Measurements from ENCODE around the gene PSMB5.

Gene PSMB5

GRCh38 chr14:23078692-23079116, 44.0 kb upstream of the PSMB5 start:
- Histone ChIP-seq H4K20me1 (ENCODE audit: insufficient read depth, low read length) (peaks cover 7% of the 10 kb centered on the region; the same call in 1 of the 2 replicates), H3K9ac (ENCODE audit: low read depth, low read length) (no peak overlapping the region), H3K4me2 (ENCODE audit: insufficient read depth, low read length) (no peak overlapping the region), H3K79me2 (ENCODE audit: insufficient read depth, low read length) (peaks cover 9% of the 10 kb centered on the region; the same call in 1 of the 2 replicates), H2AFZ (ENCODE audit: low read depth, low read length) (no peak overlapping the region), H3K4me1 (ENCODE audit: insufficient read depth, low read length) (no peaks in the 10 kb centered on the region), H3K36me3 (ENCODE audit: insufficient read depth, low read length) (peaks cover 92% of the 10 kb centered on the region), H3K27me3 (ENCODE audit: insufficient read depth, low read length, poor library complexity) (no peaks in the 10 kb centered on the region), H3K27ac (ENCODE audit: low read length) (no peak overlapping the region), H3K4me3 (ENCODE audit: low read depth in 1 of 2, low read length in 2 of 2) (no peak overlapping the region), H3K9me3 (ENCODE audit: insufficient read depth, low read length, severe bottlenecking) (no peaks in the 10 kb centered on the region)
- DNase-seq (no peak), ATAC-seq (ENCODE audit: insufficient read depth, low read depth) (no peak)
- no peak for TF ChIP-seq EZH2 (IDR thresholded peaks at IDR 0.05; ENCODE audit: borderline replicate concordance, low read depth, low read length, severe bottlenecking)
- TF ChIP-seq CTCF (IDR thresholded peaks at IDR 0.05; ENCODE audit: borderline replicate concordance, extremely low read depth, low read length, poor library complexity, severe bottlenecking): no peak

GRCh38 chr14:23077962-23078361, 43.3 kb upstream of the PSMB5 start:
- Histone ChIP-seq H3K27ac (ENCODE audit: low read length) (no peak overlapping the region), H3K4me2 (ENCODE audit: insufficient read depth, low read length) (no peak overlapping the region), H3K4me1 (ENCODE audit: insufficient read depth, low read length) (no peaks in the 10 kb centered on the region), H3K9ac (ENCODE audit: low read depth, low read length) (no peak overlapping the region), H3K27me3 (ENCODE audit: insufficient read depth, low read length, poor library complexity) (no peaks in the 10 kb centered on the region), H3K36me3 (ENCODE audit: insufficient read depth, low read length) (peaks cover 87% of the 10 kb centered on the region), H3K9me3 (ENCODE audit: insufficient read depth, low read length, severe bottlenecking) (no peaks in the 10 kb centered on the region), H4K20me1 (ENCODE audit: insufficient read depth, low read length) (peaks cover 7% of the 10 kb centered on the region; the same call in 1 of the 2 replicates), H2AFZ (ENCODE audit: low read depth, low read length) (no peak overlapping the region), H3K4me3 (ENCODE audit: low read depth in 1 of 2, low read length in 2 of 2) (no peak overlapping the region), H3K79me2 (ENCODE audit: insufficient read depth, low read length) (peaks cover 7% of the 10 kb centered on the region; the same call in 1 of the 2 replicates)
- DNase-seq (no peak), ATAC-seq (ENCODE audit: insufficient read depth, low read depth) (no peak)
- TF ChIP-seq CTCF (IDR thresholded peaks at IDR 0.05; ENCODE audit: borderline replicate concordance, extremely low read depth, low read length, poor library complexity, severe bottlenecking) (no peak), EZH2 (IDR thresholded peaks at IDR 0.05; ENCODE audit: borderline replicate concordance, low read depth, low read length, severe bottlenecking) (no peak)

- TF ChIP-seq CTCF (IDR thresholded peaks at IDR 0.05; ENCODE audit: borderline replicate concordance, extremely low read depth, low read length, poor library complexity, severe bottlenecking) (peak; percentile 72), EZH2 (IDR thresholded peaks at IDR 0.05; ENCODE audit: borderline replicate concordance, low read depth, low read length, severe bottlenecking) (no peak)
- peaks cover 10% of the 10 kb centered on the region for H3K4me1 ChIP-seq (ENCODE audit: insufficient read depth, low read length)
- no peaks in the 10 kb centered on the region for H3K27me3 ChIP-seq (ENCODE audit: insufficient read depth, low read length, poor library complexity)
- H2AFZ ChIP-seq (ENCODE audit: low read depth, low read length): no peak overlapping the region
- ATAC-seq (ENCODE audit: insufficient read depth, low read depth) (peak; percentile 80), DNase-seq (peak; percentile 37)
- peaks cover 5% of the 10 kb centered on the region for H3K79me2 ChIP-seq (ENCODE audit: insufficient read depth, low read length)
- no peak overlapping the region for H3K9ac ChIP-seq (ENCODE audit: low read depth, low read length)
- peaks cover 7% of the 10 kb centered on the region; the same call in 1 of the 2 replicates for H4K20me1 ChIP-seq (ENCODE audit: insufficient read depth, low read length)
- no peak overlapping the region for H3K27ac ChIP-seq (ENCODE audit: low read length)
- peaks cover 86% of the 10 kb centered on the region for H3K36me3 ChIP-seq (ENCODE audit: insufficient read depth, low read length)
- no peak overlapping the region for H3K4me2 ChIP-seq (ENCODE audit: insufficient read depth, low read length)
- H3K9me3 ChIP-seq (ENCODE audit: insufficient read depth, low read length, severe bottlenecking): no peaks in the 10 kb centered on the region
- no peak overlapping the region for H3K4me3 ChIP-seq (ENCODE audit: low read depth in 1 of 2, low read length in 2 of 2)
Observed at GRCh38 chr14:23076785-23077408, 42.2 kb upstream of the PSMB5 start.

Data from DND-41 (cell line).